ENCODE measurements around the gene KCNJ18. TPM values are rescaled to one million over a fixed set of nuclear protein-coding genes. Genes with fewer than 3 reads are reported as not detected.
"Not testable (repeated sequence)": the region's sequence is repeated elsewhere in the genome, so short reads cannot be mapped to it uniquely, and the experiment has no call there.

KCNJ18 gene
- total RNA-seq, 5 donors from 2014 or later (not counting 1 experiment from before 2014, with no cell fraction given): not detected

DNA sequence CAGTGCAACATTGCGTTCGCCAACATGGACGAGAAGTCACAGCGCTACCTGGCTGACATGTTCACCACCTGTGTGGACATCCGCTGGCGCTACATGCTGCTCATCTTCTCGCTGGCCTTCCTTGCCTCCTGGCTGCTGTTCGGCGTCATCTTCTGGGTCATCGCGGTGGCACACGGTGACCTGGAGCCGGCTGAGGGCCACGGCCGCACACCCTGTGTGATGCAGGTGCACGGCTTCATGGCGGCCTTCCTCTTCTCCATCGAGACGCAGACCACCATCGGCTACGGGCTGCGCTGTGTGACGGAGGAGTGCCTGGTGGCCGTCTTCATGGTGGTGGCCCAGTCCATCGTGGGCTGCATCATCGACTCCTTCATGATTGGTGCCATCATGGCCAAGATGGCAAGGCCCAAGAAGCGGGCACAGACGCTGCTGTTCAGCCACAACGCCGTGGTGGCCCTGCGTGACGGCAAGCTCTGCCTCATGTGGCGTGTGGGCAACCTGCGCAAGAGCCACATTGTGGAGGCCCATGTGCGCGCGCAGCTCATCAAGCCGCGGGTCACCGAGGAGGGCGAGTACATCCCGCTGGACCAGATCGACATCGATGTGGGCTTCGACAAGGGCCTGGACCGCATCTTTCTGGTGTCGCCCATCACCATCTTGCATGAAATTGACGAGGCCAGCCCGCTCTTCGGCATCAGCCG is 10.8 kb downstream of the KCNJ18 start:
- H3K27ac ChIP-seq (ENCODE audit: low read length); CTCF ChIA-PET; H3K4me1 Mint-ChIP-seq; H3K36me3 ChIP-seq (ENCODE audit: control insufficient read depth in 2 of 2, extremely low read depth in 1 of 2, insufficient read depth in 1 of 2, low read length in 1 of 2); H3K4me3 ChIP-seq (ENCODE audit: control insufficient read depth in 1 of 2, extremely low read depth in 1 of 2, low read length in 1 of 2); DNase-seq; H3K4me3 Mint-ChIP-seq; H3K27me3 ChIP-seq (replicated peaks in 1 of 2; ENCODE audit: control insufficient read depth in 2 of 2, extremely low read depth in 1 of 2, insufficient read depth in 2 of 2, low read length in 1 of 2); H3K27ac Mint-ChIP-seq; H3K36me3 Mint-ChIP-seq; POLR2A ChIA-PET; H3K9me3 Mint-ChIP-seq; H3K4me1 ChIP-seq (ENCODE audit: control insufficient read depth in 1 of 2, extremely low read depth in 1 of 2, insufficient read depth in 2 of 2, low read length in 2 of 2); H3K9me3 ChIP-seq; H3K27me3 Mint-ChIP-seq; ATAC-seq (replicated peaks in 1 of 4): not testable (repeated sequence)
- 89% methylated on average over 14 of the region's 51 CpGs for WGBS (ENCODE audit: insufficient coverage)

DNA sequence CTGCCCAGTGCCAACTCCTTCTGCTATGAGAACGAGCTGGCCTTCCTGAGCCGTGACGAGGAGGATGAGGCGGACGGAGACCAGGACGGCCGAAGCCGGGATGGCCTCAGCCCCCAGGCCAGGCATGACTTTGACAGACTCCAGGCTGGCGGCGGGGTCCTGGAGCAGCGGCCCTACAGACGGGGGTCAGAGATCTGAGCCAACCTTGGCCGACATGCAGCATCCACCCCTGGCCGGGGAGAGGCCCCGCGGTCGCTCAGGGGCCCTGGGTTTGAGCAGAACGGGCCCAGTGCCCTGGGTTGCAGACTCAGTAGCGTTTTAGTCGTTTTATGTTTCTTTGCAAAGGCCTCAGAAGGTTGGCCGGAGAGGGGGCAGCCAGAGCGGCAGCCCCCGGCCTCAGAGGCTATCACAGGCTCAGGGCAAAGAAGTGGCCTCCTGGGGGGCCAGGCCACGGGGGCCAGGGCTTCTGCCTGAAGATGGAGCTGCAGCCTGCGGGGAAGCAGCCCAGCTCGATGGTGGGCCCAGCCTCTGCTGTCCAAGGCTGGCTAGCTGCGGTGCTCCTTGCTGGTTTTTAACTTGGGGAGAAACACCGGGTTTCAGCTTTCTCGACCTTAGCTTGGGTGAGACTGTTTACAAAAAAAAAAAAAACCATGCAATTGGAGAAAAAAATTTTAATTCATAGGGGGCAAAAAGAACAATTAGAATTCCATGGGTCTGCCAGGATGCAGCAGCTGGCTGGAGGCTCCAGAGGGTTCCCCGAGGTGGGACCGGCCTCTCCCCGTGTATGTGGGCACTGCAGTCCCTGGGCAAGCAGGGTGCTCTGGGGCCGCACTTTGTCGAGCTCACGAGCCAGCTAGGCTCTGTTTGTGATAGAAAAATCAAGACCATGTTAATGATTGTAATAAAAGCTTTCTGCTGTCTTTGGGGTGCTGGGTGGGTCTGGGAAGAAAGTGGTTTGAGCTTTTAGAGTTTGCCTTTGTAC is 11.9 kb downstream of the KCNJ18 start:
- DNase-seq; H3K4me3 ChIP-seq (ENCODE audit: control insufficient read depth in 1 of 2, extremely low read depth in 1 of 2, low read length in 1 of 2); H3K4me1 ChIP-seq (ENCODE audit: control insufficient read depth in 1 of 2, extremely low read depth in 1 of 2, insufficient read depth in 2 of 2, low read length in 2 of 2); H3K4me1 Mint-ChIP-seq; H3K36me3 Mint-ChIP-seq; H3K27ac Mint-ChIP-seq; ATAC-seq (replicated peaks in 1 of 4); H3K9me3 Mint-ChIP-seq; H3K4me3 Mint-ChIP-seq; H3K27me3 Mint-ChIP-seq; H3K9me3 ChIP-seq; H3K27ac ChIP-seq (ENCODE audit: low read length); H3K27me3 ChIP-seq (replicated peaks in 1 of 2; ENCODE audit: control insufficient read depth in 2 of 2, extremely low read depth in 1 of 2, insufficient read depth in 2 of 2, low read length in 1 of 2); H3K36me3 ChIP-seq (ENCODE audit: control insufficient read depth in 2 of 2, extremely low read depth in 1 of 2, insufficient read depth in 1 of 2, low read length in 1 of 2); POLR2A ChIA-PET; CTCF ChIA-PET: not testable (repeated sequence)
- 93% methylated on average over 17 of the region's 35 CpGs for WGBS (ENCODE audit: insufficient coverage)

GRCh38 chr17:21705021-21705601 is 12.8 kb downstream of the KCNJ18 start:
- POLR2A ChIA-PET: no interaction called here
- H3K27me3 Mint-ChIP-seq: no peaks in the 10 kb centered on the region
- DNase-seq: peak in 1 of 35 experiments; percentile 7

DNA sequence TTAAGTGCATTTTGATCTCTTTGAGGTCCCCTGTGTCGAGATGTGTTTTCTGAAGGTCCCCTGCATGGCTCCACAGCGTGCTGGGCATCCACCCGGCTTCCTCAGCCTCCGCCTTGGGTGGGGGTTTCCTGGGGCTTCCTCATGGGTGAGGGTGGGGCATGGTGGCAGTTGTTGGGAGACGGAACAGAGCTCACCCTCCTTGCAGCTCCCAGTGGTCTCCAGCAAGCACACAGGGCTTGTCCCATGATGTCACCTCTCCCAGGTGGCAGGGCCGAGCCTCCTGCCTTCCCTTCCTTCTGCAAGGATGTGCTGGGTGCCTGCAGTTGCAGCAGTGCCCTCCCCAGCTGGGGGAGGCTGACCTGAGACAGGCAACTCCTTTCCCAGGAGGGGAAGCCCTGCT is 13.4 kb downstream of the KCNJ18 start:
- ATAC-seq (replicated peaks in 1 of 4): peak in 1 of 4 experiments; percentile 66
- H3K4me1 ChIP-seq (ENCODE audit: control insufficient read depth in 1 of 2, extremely low read depth in 1 of 2, insufficient read depth in 2 of 2, low read length in 2 of 2); H3K9me3 ChIP-seq; H3K4me1 Mint-ChIP-seq; H3K27ac ChIP-seq (ENCODE audit: low read length); H3K36me3 Mint-ChIP-seq; H3K9me3 Mint-ChIP-seq; H3K4me3 Mint-ChIP-seq; H3K27me3 Mint-ChIP-seq; H3K27ac Mint-ChIP-seq; H3K4me3 ChIP-seq (ENCODE audit: control insufficient read depth in 1 of 2, extremely low read depth in 1 of 2, low read length in 1 of 2); CTCF ChIA-PET; POLR2A ChIA-PET; H3K36me3 ChIP-seq (ENCODE audit: control insufficient read depth in 2 of 2, extremely low read depth in 1 of 2, insufficient read depth in 1 of 2, low read length in 1 of 2); DNase-seq; H3K27me3 ChIP-seq (replicated peaks in 1 of 2; ENCODE audit: control insufficient read depth in 2 of 2, extremely low read depth in 1 of 2, insufficient read depth in 2 of 2, low read length in 1 of 2): not testable (repeated sequence)
- WGBS (ENCODE audit: insufficient coverage): 80% methylated on average over 1 of the region's 6 CpGs

More at GRCh38 chr17:21705021-21705601, 12.8 kb downstream of the KCNJ18 start:
- Histone ChIP-seq H3K4me3 (ENCODE audit: control insufficient read depth in 1 of 2, extremely low read depth in 1 of 2, low read length in 1 of 2) (no peak overlapping the region), H3K4me1 (ENCODE audit: control insufficient read depth in 1 of 2, extremely low read depth in 1 of 2, insufficient read depth in 2 of 2, low read length in 2 of 2) (no peaks in the 10 kb centered on the region), H3K27me3 (replicated peaks in 1 of 2; ENCODE audit: control insufficient read depth in 2 of 2, extremely low read depth in 1 of 2, insufficient read depth in 2 of 2, low read length in 1 of 2) (no peaks in the 10 kb centered on the region), H3K27ac (ENCODE audit: low read length) (no peak overlapping the region), H3K36me3 (ENCODE audit: control insufficient read depth in 2 of 2, extremely low read depth in 1 of 2, insufficient read depth in 1 of 2, low read length in 1 of 2) (no peaks in the 10 kb centered on the region), H3K9me3 (no peaks in the 10 kb centered on the region)
- CTCF ChIA-PET: no interaction called here
- H3K36me3 Mint-ChIP-seq: no peaks in the 10 kb centered on the region
- no peak overlapping the region for H3K27ac Mint-ChIP-seq
- H3K4me1 Mint-ChIP-seq: no peaks in the 10 kb centered on the region
- peak in 1 of 4 experiments; percentile 8 for ATAC-seq (replicated peaks in 1 of 4)
- no peak overlapping the region for H3K4me3 Mint-ChIP-seq
- 78% methylated on average over 10 of the region's 13 CpGs for WGBS (ENCODE audit: insufficient coverage)
- no peaks in the 10 kb centered on the region for H3K9me3 Mint-ChIP-seq

DNA sequence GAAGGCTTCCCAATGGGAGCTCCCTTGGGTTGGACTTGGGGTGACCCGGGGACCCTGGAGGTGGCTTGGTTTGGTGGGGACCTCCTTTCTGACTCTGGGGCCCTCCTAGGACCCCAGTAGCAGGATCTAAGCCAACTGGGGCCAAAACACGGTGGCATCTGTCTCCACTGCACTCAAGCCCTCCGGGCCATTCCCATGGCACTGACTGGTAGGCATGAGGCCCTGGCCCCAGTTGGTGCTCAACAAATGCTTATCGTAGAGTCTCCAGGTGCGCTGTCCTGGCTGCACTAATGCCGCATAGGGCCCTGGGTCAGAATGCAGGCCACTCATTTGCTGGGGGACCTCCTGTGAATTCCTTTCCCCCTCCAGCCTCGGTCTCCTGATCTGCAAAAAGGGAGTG is 14.2 kb downstream of the KCNJ18 start:
- DNase-seq; H3K9me3 ChIP-seq; H3K4me3 ChIP-seq (ENCODE audit: control insufficient read depth in 1 of 2, extremely low read depth in 1 of 2, low read length in 1 of 2); H3K36me3 Mint-ChIP-seq; H3K4me1 ChIP-seq (ENCODE audit: control insufficient read depth in 1 of 2, extremely low read depth in 1 of 2, insufficient read depth in 2 of 2, low read length in 2 of 2); H3K27ac Mint-ChIP-seq; CTCF ChIA-PET; H3K27me3 Mint-ChIP-seq; ATAC-seq (replicated peaks in 1 of 4); H3K27me3 ChIP-seq (replicated peaks in 1 of 2; ENCODE audit: control insufficient read depth in 2 of 2, extremely low read depth in 1 of 2, insufficient read depth in 2 of 2, low read length in 1 of 2); H3K36me3 ChIP-seq (ENCODE audit: control insufficient read depth in 2 of 2, extremely low read depth in 1 of 2, insufficient read depth in 1 of 2, low read length in 1 of 2); H3K4me3 Mint-ChIP-seq; POLR2A ChIA-PET; H3K27ac ChIP-seq (ENCODE audit: low read length); H3K9me3 Mint-ChIP-seq; H3K4me1 Mint-ChIP-seq: not testable (repeated sequence)
- WGBS (ENCODE audit: insufficient coverage): 86% methylated on average over 5 of the region's 7 CpGs

- H3K27ac Mint-ChIP-seq; H3K36me3 Mint-ChIP-seq; H3K9me3 ChIP-seq; H3K36me3 ChIP-seq (ENCODE audit: control insufficient read depth in 2 of 2, extremely low read depth in 1 of 2, insufficient read depth in 1 of 2, low read length in 1 of 2); H3K4me3 ChIP-seq (ENCODE audit: control insufficient read depth in 1 of 2, extremely low read depth in 1 of 2, low read length in 1 of 2); H3K27me3 ChIP-seq (replicated peaks in 1 of 2; ENCODE audit: control insufficient read depth in 2 of 2, extremely low read depth in 1 of 2, insufficient read depth in 2 of 2, low read length in 1 of 2); H3K4me1 Mint-ChIP-seq; H3K4me1 ChIP-seq (ENCODE audit: control insufficient read depth in 1 of 2, extremely low read depth in 1 of 2, insufficient read depth in 2 of 2, low read length in 2 of 2); H3K9me3 Mint-ChIP-seq; H3K4me3 Mint-ChIP-seq; H3K27ac ChIP-seq (ENCODE audit: low read length); CTCF ChIA-PET; DNase-seq; ATAC-seq (replicated peaks in 1 of 4); H3K27me3 Mint-ChIP-seq; POLR2A ChIA-PET: not testable (repeated sequence)
- WGBS (ENCODE audit: insufficient coverage): 52% methylated on average over 2 of the region's 7 CpGs
These were observed 14.8 kb downstream of the KCNJ18 start for GRCh38 chr17:21707131-21707530.

All from T-cell (primary cell).